ENCODE data around the gene P2RY14. TPM values are rescaled to one million over a fixed set of nuclear protein-coding genes. Genes with fewer than 3 reads are reported as not detected.

The P2RY14 gene
- total RNA-seq, 1 donor from 2014 or later, result 1.5 TPM

GRCh38 chr3:151219056-151219455, 59.3 kb downstream of the P2RY14 start:
- CTCF ChIA-PET, result no interaction called here
- no peak for ATAC-seq (ENCODE audit: low read depth)

DNA sequence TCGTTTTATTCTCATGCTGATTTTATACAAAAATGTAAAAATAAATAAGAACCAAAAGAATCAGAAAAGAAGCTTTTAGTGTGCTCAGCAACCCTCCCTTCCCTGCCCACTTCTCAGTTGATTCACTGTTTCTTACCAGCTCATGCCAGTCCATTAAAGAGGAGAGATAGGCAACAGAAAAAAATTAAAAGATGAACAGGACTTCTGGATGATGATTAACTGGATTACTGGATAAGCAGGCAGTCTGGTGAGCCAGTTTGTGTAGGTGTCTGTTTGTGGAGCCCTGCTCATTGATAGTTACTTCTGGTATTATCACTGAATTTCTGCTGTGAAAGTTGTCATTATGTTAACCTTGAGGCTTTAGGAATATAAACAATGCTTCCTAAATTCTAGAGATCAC, 60.2 kb downstream of the P2RY14 start:
- no peak for DNase-seq
- ChIA-PET POLR2A (no interaction called here), CTCF (no interaction called here)
- Mint-ChIP-seq H3K27ac (no peak overlapping the region), H3K4me1 (no peaks in the 10 kb centered on the region), H3K9me3 (peaks cover 3% of the 10 kb centered on the region), H3K27me3 (no peaks in the 10 kb centered on the region), H3K36me3 (ENCODE audit: low read depth) (no peaks in the 10 kb centered on the region), H3K4me3 (no peak overlapping the region)
- ATAC-seq (ENCODE audit: low read depth), result no peak
- intact Hi-C loops (cut with micrococcal nuclease), result no loop called here
- TF ChIP-seq, protein P1, sequence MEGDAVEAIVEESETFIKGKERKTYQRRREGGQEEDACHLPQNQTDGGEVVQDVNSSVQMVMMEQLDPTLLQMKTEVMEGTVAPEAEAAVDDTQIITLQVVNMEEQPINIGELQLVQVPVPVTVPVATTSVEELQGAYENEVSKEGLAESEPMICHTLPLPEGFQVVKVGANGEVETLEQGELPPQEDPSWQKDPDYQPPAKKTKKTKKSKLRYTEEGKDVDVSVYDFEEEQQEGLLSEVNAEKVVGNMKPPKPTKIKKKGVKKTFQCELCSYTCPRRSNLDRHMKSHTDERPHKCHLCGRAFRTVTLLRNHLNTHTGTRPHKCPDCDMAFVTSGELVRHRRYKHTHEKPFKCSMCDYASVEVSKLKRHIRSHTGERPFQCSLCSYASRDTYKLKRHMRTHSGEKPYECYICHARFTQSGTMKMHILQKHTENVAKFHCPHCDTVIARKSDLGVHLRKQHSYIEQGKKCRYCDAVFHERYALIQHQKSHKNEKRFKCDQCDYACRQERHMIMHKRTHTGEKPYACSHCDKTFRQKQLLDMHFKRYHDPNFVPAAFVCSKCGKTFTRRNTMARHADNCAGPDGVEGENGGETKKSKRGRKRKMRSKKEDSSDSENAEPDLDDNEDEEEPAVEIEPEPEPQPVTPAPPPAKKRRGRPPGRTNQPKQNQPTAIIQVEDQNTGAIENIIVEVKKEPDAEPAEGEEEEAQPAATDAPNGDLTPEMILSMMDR (IDR thresholded peaks at IDR 0.05), result no peak

More at GRCh38 chr3:151219056-151219455, 59.3 kb downstream of the P2RY14 start:
- H3K36me3 Mint-ChIP-seq (ENCODE audit: low read depth), result no peaks in the 10 kb centered on the region
- H3K4me3 Mint-ChIP-seq, result no peak overlapping the region
- no peak overlapping the region for H3K27ac Mint-ChIP-seq
- H3K9me3 Mint-ChIP-seq, result peaks cover 3% of the 10 kb centered on the region
- H3K4me1 Mint-ChIP-seq, result no peaks in the 10 kb centered on the region
- no peak for DNase-seq
- intact Hi-C loops (cut with micrococcal nuclease), result no loop called here
- POLR2A ChIA-PET, result interaction anchor here (0.7 kb wide), 1 partner anchor 1050 kb away, joined by 4 read pairs; the partner anchor contains the start of gene MBNL1
- no peaks in the 10 kb centered on the region for H3K27me3 Mint-ChIP-seq
- TF ChIP-seq, protein P1 (IDR thresholded peaks at IDR 0.05), result no peak

DNA sequence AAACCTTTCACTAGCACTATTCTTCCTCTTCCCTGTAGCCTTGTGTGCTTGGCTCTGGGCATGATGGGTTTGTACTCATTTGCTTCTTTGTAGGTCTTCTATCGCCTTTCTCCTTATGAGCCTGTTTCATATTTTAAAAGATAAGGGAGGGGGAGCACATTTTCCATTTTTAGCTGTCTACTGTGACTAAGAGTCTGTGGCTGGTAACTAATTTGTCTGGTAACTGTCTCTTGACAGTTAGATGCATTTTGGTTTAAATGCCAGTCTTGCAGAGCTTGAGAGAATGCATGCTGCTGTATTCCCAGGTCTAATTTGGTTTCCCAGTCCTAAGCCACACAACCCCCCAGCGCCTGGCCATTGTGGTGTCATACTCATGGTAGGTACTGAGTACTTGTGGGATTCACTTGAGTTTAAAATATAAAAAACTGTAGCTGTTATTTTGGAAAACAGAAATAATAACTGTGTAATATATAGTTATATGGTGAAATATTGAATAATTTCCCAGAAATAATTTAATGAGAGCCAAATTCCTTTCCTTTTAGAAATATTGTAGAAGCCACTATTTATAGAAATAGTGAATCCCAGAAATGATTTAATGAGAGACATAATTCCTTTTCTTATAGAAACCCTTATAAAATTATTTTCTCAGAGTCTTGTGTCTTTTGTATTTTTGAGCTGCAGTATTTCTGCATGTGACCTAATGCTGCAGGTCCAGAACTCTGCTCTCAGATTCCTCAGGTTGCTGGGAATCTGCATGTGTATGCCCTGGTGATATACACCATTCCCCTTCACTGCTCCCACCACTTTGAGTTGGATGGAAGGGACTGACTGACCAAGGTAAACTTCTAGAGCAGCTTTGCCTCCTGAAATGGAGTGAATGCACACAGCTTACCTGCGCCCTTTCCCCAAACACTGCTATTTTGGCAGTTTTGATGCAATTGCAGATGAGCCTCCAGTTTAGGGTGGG, 61.4 kb downstream of the P2RY14 start:
- Mint-ChIP-seq H3K9me3 (peaks cover 3% of the 10 kb centered on the region), H3K4me1 (no peaks in the 10 kb centered on the region), H3K4me3 (no peak overlapping the region), H3K27ac (no peak overlapping the region), H3K36me3 (ENCODE audit: low read depth) (no peaks in the 10 kb centered on the region), H3K27me3 (no peaks in the 10 kb centered on the region)
- ATAC-seq (ENCODE audit: low read depth) (no peak), DNase-seq (no peak)
- TF ChIP-seq, protein P1 (IDR thresholded peaks at IDR 0.05), result no peak
- intact Hi-C loops (cut with micrococcal nuclease), result no loop called here
- ChIA-PET CTCF (interaction anchor here (0.7 to 2.2 kb wide), 2 partner anchors 11 to 64 kb away, joined by 3 to 7 read pairs; no protein-coding TSS in a partner anchor), POLR2A (interaction anchor here (0.8 kb wide), 1 partner anchor 46 kb away, joined by 4 read pairs; no protein-coding TSS in a partner anchor)

GRCh38 chr3:151214459-151214858, 63.9 kb downstream of the P2RY14 start:
- CTCF ChIA-PET, result interaction anchor here (1.0 to 1.3 kb wide), 2 partner anchors 63 to 99 kb away, joined by 3 read pairs; partner anchors contain the start of gene P2RY14
- Mint-ChIP-seq H3K27ac (no peak overlapping the region), H3K4me3 (no peak overlapping the region), H3K36me3 (ENCODE audit: low read depth) (no peaks in the 10 kb centered on the region), H3K4me1 (peaks cover 9% of the 10 kb centered on the region), H3K9me3 (no peaks in the 10 kb centered on the region), H3K27me3 (no peaks in the 10 kb centered on the region)
- no peak for DNase-seq
- TF ChIP-seq, protein P1 (IDR thresholded peaks at IDR 0.05), result no peak
- POLR2A ChIA-PET, result no interaction called here
- no peak for ATAC-seq (ENCODE audit: low read depth)
- intact Hi-C loops (cut with micrococcal nuclease), result no loop called here

DNA sequence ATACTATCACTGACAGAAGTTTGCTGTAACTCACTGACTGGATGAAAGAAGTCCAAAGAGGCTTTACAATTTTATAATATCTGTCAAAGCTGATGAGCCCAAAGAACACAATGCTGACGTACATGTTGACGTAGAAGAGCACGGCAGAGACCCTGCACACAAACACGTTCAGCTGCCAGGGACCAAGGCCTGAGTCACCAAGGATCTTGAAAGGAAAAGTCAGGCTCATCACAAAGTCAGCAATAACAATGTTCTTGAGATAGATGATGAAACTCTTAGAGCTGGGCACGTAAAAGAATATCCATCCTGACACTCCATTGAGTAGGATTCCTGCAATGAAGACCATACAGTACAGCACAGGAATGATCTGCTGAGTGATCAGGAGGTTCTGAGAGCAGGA, 64.5 kb downstream of the P2RY14 start:
- CTCF ChIA-PET, result interaction anchor here (1.0 to 1.3 kb wide), 2 partner anchors 64 to 100 kb away, joined by 3 read pairs; partner anchors contain the start of gene P2RY14
- POLR2A ChIA-PET, result no interaction called here
- TF ChIP-seq, protein P1 (IDR thresholded peaks at IDR 0.05), result no peak
- H3K4me3 Mint-ChIP-seq, result no peak overlapping the region
- intact Hi-C loops (cut with micrococcal nuclease), result no loop called here
- DNase-seq (no peak), ATAC-seq (ENCODE audit: low read depth) (no peak)
- H3K9me3 Mint-ChIP-seq, result no peaks in the 10 kb centered on the region
- peaks cover 9% of the 10 kb centered on the region for H3K4me1 Mint-ChIP-seq
- H3K36me3 Mint-ChIP-seq (ENCODE audit: low read depth), result no peaks in the 10 kb centered on the region
- no peak overlapping the region for H3K27ac Mint-ChIP-seq
- H3K27me3 Mint-ChIP-seq, result no peaks in the 10 kb centered on the region
